Esophagus muscularis mucosa (tissue), 4 donors: Measurements from ENCODE around the gene PIK3R3. TPM values are rescaled to one million over a fixed set of nuclear protein-coding genes. Genes with fewer than 3 reads are reported as not detected.

Source experiments
- DNase-seq: peaks from one replicate; pipeline ENCODE4 v3.0.0-alpha.2; 2017; ENCODE audit errors: extremely low spot score
- H3K27ac ChIP-seq, 4 donors: fragments of 200-600 bp; sonication (generic); replicated peaks in 1 of 4; 1 replicate in 3 of 4; 2 replicates in 1 of 4; pipeline ENCODE4 v1.5.1; 2016 to 2019; ENCODE audit warnings: mild to moderate bottlenecking in 1 of 4
- H3K27me3 ChIP-seq, 4 donors: fragments of 200-600 bp; sonication (generic); one replicate each; pipeline versions ENCODE4 v1.5.1 to v1.6.0; 2016 to 2019
- H3K36me3 ChIP-seq, 4 donors: fragments of 200-600 bp; sonication (generic); one replicate each; pipeline ENCODE4 v1.5.1; 2016 to 2019
- H3K4me1 ChIP-seq, 4 donors: fragments of 200-600 bp; sonication (generic); one replicate each; pipeline ENCODE4 v1.5.1; 2016 to 2019
- H3K4me3 ChIP-seq, 4 donors: fragments of 200-600 bp; sonication (generic); 1 replicate in 2 of 4; 2 replicates in 2 of 4; pipeline ENCODE4 v1.5.1; 2016 to 2019; ENCODE audit warnings: mild to moderate bottlenecking in 4 of 4, moderate library complexity in 1 of 4
- H3K9me3 ChIP-seq, 4 donors: fragments of 200-600 bp; sonication (generic); 1 replicate in 3 of 4; 2 replicates in 1 of 4; pipeline ENCODE4 v1.5.1; 2016 to 2019
- EP300 ChIP-seq: sonication (generic); formaldehyde crosslinking; IDR thresholded peaks from one replicate; pipeline ENCODE4 v1.6.1; 2017; ENCODE audit warnings: antibody characterized with exemption
- POLR2A ChIP-seq: fragments of 450-650 bp; IDR thresholded peaks from one replicate; pipeline ENCODE4 v1.6.1; 2017; ENCODE audit warnings: antibody characterized with exemption, moderate library complexity, mild to moderate bottlenecking, low read depth
- POLR2AphosphoS5 ChIP-seq, 2 donors: sonication (generic); formaldehyde crosslinking; IDR thresholded peaks; one replicate each; pipeline ENCODE4 v1.6.1; 2017; ENCODE audit warnings: antibody characterized with exemption in 2 of 2
- WGBS: methylation state at CpG from one replicate; pipeline ENCODE4 v1.1.5; 2018; 5-methylcytosine and 5-hydroxymethylcytosine counted together
- intact Hi-C: fragments of 100-400 bp; cut with DNase I; formaldehyde crosslinking; loops from one replicate; pipeline ENCODE4 v1.15.1; 2023
- total RNA-seq, 4 donors: library from RNA; depleted of rRNA; stranded (reverse); fragments of >200 nt; gene quantifications; one replicate each; pipeline versions ENCODE4 v1.1.0 to v1.2.1, GENCODE V29; 2016
- TF ChIP-seq, protein P1 (sequence below), 3 experiments: fragments of 200-600 bp in 2 of 3; fragments of 450-650 bp in 1 of 3; sonication (generic) in 2 of 3; IDR thresholded peaks; one replicate each; pipeline ENCODE4 v1.5.1; 2017 to 2019; ENCODE audit warnings: antibody characterized with exemption in 3 of 3, mild to moderate bottlenecking in 2 of 3, moderate library complexity in 1 of 3

The PIK3R3 gene
- total RNA-seq, 4 donors from 2014 or later, result 13.7 to 34.3 (median 21.4) TPM

DNA sequence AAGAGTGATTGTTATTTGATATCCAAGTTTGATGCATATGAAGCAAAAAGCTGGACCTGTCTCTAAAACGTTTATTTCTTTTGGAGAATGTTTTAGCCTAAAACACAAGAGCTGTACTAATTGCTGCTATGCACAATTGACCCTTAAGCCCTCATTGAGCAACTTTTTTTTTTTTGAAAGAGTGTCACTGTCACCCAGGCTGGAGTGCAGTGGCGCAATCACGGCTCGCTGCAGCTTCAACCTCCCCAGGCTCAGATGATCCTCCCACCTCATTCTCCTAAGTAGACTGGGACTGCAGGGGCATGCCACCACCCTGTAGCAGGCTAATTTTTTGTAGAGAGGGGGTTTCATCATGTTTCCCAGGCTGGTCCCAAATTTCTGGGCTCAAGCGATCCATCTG is 129.1 kb downstream of the PIK3R3 start:
- TF ChIP-seq EP300, result no peak
- TF ChIP-seq, protein P1, sequence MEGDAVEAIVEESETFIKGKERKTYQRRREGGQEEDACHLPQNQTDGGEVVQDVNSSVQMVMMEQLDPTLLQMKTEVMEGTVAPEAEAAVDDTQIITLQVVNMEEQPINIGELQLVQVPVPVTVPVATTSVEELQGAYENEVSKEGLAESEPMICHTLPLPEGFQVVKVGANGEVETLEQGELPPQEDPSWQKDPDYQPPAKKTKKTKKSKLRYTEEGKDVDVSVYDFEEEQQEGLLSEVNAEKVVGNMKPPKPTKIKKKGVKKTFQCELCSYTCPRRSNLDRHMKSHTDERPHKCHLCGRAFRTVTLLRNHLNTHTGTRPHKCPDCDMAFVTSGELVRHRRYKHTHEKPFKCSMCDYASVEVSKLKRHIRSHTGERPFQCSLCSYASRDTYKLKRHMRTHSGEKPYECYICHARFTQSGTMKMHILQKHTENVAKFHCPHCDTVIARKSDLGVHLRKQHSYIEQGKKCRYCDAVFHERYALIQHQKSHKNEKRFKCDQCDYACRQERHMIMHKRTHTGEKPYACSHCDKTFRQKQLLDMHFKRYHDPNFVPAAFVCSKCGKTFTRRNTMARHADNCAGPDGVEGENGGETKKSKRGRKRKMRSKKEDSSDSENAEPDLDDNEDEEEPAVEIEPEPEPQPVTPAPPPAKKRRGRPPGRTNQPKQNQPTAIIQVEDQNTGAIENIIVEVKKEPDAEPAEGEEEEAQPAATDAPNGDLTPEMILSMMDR (IDR thresholded peaks at IDR 0.05), result no peak
- TF ChIP-seq POLR2AphosphoS5 (IDR thresholded peaks at IDR 0.05), result no peak
- no peak for TF ChIP-seq POLR2A
- intact Hi-C loops, result no loop called here
- Histone ChIP-seq H3K4me3 (no peak overlapping the region), H3K27ac (no peak overlapping the region), H3K27me3 (no peaks in the 10 kb centered on the region), H3K9me3 (no peaks in the 10 kb centered on the region), H3K4me1 (peaks cover 1 to 3% (median 3%) of the 10 kb centered on the region in 4 donors), H3K36me3 (peaks cover 3 to 60% (median 36%) of the 10 kb centered on the region in 4 donors)
- WGBS, result 83% methylated on average over 5 of the region's 5 CpGs
- DNase-seq, result peak; percentile 31

DNA sequence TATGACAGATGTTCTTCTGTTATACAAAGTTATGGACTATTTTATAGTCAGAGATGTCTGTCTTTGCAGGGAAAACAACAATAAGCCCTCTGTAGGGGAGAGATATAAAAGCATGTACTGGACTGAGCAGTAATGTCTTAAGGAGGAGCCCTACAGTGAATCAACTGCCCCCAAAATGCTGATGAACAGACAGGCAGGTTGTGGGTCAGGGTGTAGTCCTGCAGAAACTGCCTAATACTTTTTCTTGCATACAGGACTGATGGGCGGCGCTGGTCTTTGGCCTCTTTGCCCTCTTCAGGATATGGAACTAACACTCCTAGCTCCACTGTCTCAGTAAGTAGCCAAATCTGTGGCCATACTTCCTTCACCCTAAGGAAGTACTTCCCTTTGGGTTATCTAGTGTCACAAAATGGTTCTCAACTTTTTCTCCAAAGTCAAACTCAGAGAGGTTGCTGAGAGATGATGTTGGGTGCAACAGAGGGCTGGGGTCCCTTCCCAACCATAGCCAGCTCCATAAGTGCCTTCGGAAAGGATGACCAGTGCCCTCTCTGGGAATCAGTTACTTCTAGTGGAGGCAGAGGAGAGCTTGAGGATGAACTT is 129.8 kb downstream of the PIK3R3 start:
- TF ChIP-seq POLR2AphosphoS5 (IDR thresholded peaks at IDR 0.05) (no peak), EP300 (no peak), POLR2A (no peak)
- TF ChIP-seq, protein P1 (IDR thresholded peaks at IDR 0.05), result no peak
- Histone ChIP-seq H3K36me3 (peaks cover 0 to 53% (median 29%) of the 10 kb centered on the region in 4 donors), H3K9me3 (no peaks in the 10 kb centered on the region), H3K27me3 (no peaks in the 10 kb centered on the region), H3K4me1 (peaks cover 4 to 10% (median 9%) of the 10 kb centered on the region in 4 donors), H3K4me3 (no peak overlapping the region), H3K27ac (no peak overlapping the region)
- intact Hi-C loops, result no loop called here
- WGBS, result 90% methylated on average over 3 of the region's 3 CpGs
- DNase-seq, result peak; percentile 85

DNA sequence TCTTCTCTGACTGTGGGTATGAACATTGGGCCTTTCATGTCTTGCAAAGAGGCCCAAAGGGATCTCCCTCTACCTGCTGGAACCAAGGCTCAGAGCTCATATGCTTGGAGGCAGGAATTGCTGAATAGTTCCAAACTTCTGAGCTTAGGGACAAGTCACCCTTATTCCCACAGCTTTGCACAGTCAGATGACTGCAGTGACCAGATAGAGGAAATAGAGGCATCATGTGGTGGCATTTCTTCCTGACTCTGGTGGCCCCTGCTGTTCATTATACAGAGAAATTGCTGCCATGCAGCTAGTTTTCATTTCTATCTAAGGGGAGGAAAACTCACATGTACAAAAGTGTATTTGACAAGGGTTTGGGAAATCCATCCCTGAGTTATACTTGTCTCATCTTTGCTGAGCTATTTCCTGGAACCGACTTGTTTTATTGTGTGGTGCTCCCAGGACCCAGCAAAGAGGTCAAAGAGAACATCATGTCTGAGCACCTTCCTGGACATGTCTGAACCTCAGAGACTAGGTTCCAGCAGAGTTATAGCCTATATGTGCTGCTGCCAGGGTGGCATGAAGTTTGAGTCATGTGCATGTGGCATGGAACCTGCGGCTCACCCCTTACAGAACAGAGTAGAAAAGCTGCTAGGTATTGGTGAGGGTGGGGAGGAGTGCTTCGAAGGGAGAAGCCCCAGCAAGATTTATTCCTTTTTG is 131.2 kb downstream of the PIK3R3 start:
- Histone ChIP-seq H3K4me3 (no peak overlapping the region), H3K9me3 (no peaks in the 10 kb centered on the region), H3K36me3 (peaks cover 0 to 39% (median 16%) of the 10 kb centered on the region in 4 donors), H3K4me1 (peaks cover 4 to 14% (median 10%) of the 10 kb centered on the region in 4 donors), H3K27ac (no peak overlapping the region), H3K27me3 (no peaks in the 10 kb centered on the region)
- intact Hi-C loops, result no loop called here
- no peak for TF ChIP-seq POLR2AphosphoS5 (IDR thresholded peaks at IDR 0.05)
- TF ChIP-seq, protein P1 (IDR thresholded peaks at IDR 0.05), result no peak
- no peak for TF ChIP-seq POLR2A
- TF ChIP-seq EP300, result no peak
- DNase-seq, result no peak
- 100% methylated on average over 3 of the region's 3 CpGs for WGBS

DNA sequence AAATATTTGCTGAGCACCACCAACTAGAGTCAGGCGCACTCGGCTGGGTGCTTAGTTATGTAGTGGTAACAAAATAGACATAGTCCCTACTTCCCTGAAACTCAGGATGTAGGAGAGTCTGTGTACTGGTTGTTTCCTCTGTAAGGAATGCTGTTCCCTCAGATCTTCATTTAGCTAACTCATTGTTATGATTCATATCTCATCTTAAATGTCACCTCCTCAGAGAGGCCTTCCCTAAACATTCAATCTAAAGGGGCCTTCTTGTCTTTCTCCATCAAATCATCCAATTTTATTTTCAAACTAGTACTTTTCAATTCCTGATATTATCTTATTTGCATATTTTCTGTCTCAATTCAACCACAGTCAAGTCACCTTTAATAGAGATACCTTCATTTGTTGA is 132.9 kb downstream of the PIK3R3 start:
- no peak overlapping the region for H3K27ac ChIP-seq
- no peak for DNase-seq
- H3K4me1 ChIP-seq, result peaks cover 4 to 14% (median 10%) of the 10 kb centered on the region in 4 donors
- no peaks in the 10 kb centered on the region for H3K9me3 ChIP-seq
- H3K27me3 ChIP-seq, result no peaks in the 10 kb centered on the region
- H3K4me3 ChIP-seq, result no peak overlapping the region
- intact Hi-C loops, result no loop called here
- WGBS, result 91% methylated on average over 2 of the region's 2 CpGs
- H3K36me3 ChIP-seq, result peaks cover 0 to 29% (median 12%) of the 10 kb centered on the region in 4 donors
- TF ChIP-seq POLR2AphosphoS5 (IDR thresholded peaks at IDR 0.05) (no peak), POLR2A (no peak), EP300 (no peak)
- TF ChIP-seq, protein P1 (IDR thresholded peaks at IDR 0.05), result no peak
